Kidney (tissue), 14 donors: ENCODE data around the gene TXNRD1. TPM values are rescaled to one million over a fixed set of nuclear protein-coding genes. Genes with fewer than 3 reads are reported as not detected.

Experiments used
- DNase-seq, 5 donors: peaks; one replicate each; pipeline ENCODE4 v3.0.0-alpha.2; 2013 to 2020
- FAIRE-seq: peaks from 2 replicates; lab custom pipeline; 2012; peaks lifted over from hg19 to GRCh38; lab: Jason Lieb, UNC
- H3K27ac ChIP-seq, 2 donors: one replicate each; pipeline ENCODE4 v1.7.0; 2013; ENCODE audit warnings: low read depth in 2 of 2, low read length in 2 of 2, inconsistent platforms in 1 of 2
- H3K27me3 ChIP-seq: one replicate; pipeline ENCODE4 v1.7.1; 2013; ENCODE audit warnings: low read length, inconsistent platforms; ENCODE audit not compliant: control insufficient read depth, insufficient read depth
- H3K36me3 ChIP-seq, 3 donors: one replicate each; pipeline versions ENCODE4 v1.7.0 to v1.7.1; 2013; ENCODE audit warnings: low read length in 3 of 3, control low read depth in 1 of 3, inconsistent platforms in 1 of 3; ENCODE audit not compliant: insufficient read depth in 3 of 3, control insufficient read depth in 2 of 3
- H3K4me1 ChIP-seq, 3 donors: one replicate each; pipeline versions ENCODE4 v1.7.0 to v1.7.1; 2013; ENCODE audit warnings: low read length in 3 of 3, inconsistent platforms in 1 of 3, low read depth in 1 of 3; ENCODE audit not compliant: control insufficient read depth in 2 of 3, insufficient read depth in 2 of 3
- H3K4me3 ChIP-seq, 3 donors: one replicate each; pipeline versions ENCODE4 v1.7.0 to v1.8.1; 2013; ENCODE audit warnings: low read length in 3 of 3, control low read depth in 1 of 3, inconsistent platforms in 1 of 3
- H3K9ac ChIP-seq, 3 donors: one replicate each; pipeline versions ENCODE4 v1.7.0 to v1.7.1; 2013; ENCODE audit warnings: low read length in 3 of 3, control low read depth in 1 of 3, inconsistent platforms in 1 of 3
- H3K9me3 ChIP-seq, 3 donors: one replicate each; pipeline versions ENCODE4 v1.7.0 to v1.7.1; 2013; ENCODE audit warnings: low read length in 3 of 3, control low read depth in 1 of 3, inconsistent platforms in 1 of 3; ENCODE audit not compliant: control insufficient read depth in 2 of 3, insufficient read depth in 1 of 3
- intact Hi-C: fragments of 100-400 bp; cut with DNase I; formaldehyde crosslinking; loops from one replicate; pipeline ENCODE4 v1.11.1; 2022
- polyA plus RNA-seq: library from polyadenylated mRNA; stranded (reverse); fragments of 350-450 nt; fragmentation: Illumina TruSeq; extraction: RNeasy Lipid Tissue Mini Kit (QIAGEN cat#74804); gene quantifications from one replicate; pipeline ENCODE4 v1.2.3, GENCODE V29; 2014; ENCODE audit warnings: low read depth, low replicate concordance; ENCODE audit not compliant: insufficient read depth
- total RNA-seq: library from RNA; stranded (reverse); fragmentation: NEBNext Ultra II Directional; extraction: Animal tissue kit (Norgen Biotek cat#: 25700); gene quantifications from one replicate; pipeline ENCODE4 v1.2.1, GENCODE V29; 2021
- TF ChIP-seq, protein P1 (sequence below): IDR thresholded peaks from 3 replicates; pipeline ENCODE4 v1.5.1; 2012; ENCODE audit warnings: mild to moderate bottlenecking, moderate library complexity, borderline replicate concordance; ENCODE audit not compliant: insufficient read depth; ENCODE audit errors: extremely low read depth
- donor health status: control.
- donor health status: control.
- donor health status: control.
- donor health status: control.
- donor health status: control.
- donor health status: DM: yes; HTN: yes; CAD: no.
- donor health status: Normal renal cell carcinoma (clear cell type).

The TXNRD1 gene
- total and polyA plus RNA-seq, 2 donors from 2014 or later, result 45.0 to 73.2 TPM

DNA sequence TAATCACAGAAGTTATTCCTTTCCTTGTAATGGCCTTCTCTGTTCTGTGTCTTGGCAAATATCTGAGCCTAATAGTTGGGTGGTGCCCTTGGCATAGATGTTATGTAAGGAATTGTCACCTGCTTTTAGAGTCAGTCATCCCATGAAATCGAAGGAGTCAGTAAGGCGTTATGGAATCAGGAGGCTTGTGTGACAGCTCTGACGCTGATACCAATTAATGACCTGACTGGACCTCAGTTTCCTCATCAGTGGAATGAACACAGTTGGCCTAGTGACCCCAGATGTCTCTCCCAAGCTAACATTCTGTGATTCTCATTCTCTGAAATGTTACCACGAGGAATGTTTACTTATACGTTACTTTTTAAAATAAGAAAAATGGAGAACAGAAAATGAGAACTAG, 32.1 kb downstream of the TXNRD1 start:
- Histone ChIP-seq H3K27me3 (no peaks in the 10 kb centered on the region), H3K9ac (no peak overlapping the region), H3K4me3 (no peak overlapping the region), H3K36me3 (no peaks in the 10 kb centered on the region), H3K27ac (no peak overlapping the region), H3K9me3 (no peaks in the 10 kb centered on the region), H3K4me1 (no peaks in the 10 kb centered on the region)
- DNase-seq (no peak), FAIRE-seq (no peak)
- intact Hi-C loops, result no loop called here
- TF ChIP-seq, protein P1, sequence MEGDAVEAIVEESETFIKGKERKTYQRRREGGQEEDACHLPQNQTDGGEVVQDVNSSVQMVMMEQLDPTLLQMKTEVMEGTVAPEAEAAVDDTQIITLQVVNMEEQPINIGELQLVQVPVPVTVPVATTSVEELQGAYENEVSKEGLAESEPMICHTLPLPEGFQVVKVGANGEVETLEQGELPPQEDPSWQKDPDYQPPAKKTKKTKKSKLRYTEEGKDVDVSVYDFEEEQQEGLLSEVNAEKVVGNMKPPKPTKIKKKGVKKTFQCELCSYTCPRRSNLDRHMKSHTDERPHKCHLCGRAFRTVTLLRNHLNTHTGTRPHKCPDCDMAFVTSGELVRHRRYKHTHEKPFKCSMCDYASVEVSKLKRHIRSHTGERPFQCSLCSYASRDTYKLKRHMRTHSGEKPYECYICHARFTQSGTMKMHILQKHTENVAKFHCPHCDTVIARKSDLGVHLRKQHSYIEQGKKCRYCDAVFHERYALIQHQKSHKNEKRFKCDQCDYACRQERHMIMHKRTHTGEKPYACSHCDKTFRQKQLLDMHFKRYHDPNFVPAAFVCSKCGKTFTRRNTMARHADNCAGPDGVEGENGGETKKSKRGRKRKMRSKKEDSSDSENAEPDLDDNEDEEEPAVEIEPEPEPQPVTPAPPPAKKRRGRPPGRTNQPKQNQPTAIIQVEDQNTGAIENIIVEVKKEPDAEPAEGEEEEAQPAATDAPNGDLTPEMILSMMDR, result no peak

- TF ChIP-seq, protein P1, result no peak
Observed at GRCh38 chr12:104248444-104248843, 32.9 kb downstream of the TXNRD1 start.

GRCh38 chr12:104249017-104249416, 33.4 kb downstream of the TXNRD1 start:
- Histone ChIP-seq H3K4me3 (no peak overlapping the region), H3K9ac (no peak overlapping the region), H3K4me1 (no peaks in the 10 kb centered on the region), H3K9me3 (no peaks in the 10 kb centered on the region), H3K27me3 (no peaks in the 10 kb centered on the region), H3K36me3 (no peaks in the 10 kb centered on the region), H3K27ac (no peak overlapping the region)
- TF ChIP-seq, protein P1, result no peak
- intact Hi-C loops, result no loop called here
- DNase-seq, result no peak
- no peak for FAIRE-seq

More at GRCh38 chr12:104248444-104248843, 32.9 kb downstream of the TXNRD1 start:
- intact Hi-C loops, result no loop called here
- Histone ChIP-seq H3K4me1 (no peaks in the 10 kb centered on the region), H3K27ac (no peak overlapping the region), H3K4me3 (no peak overlapping the region), H3K9me3 (no peaks in the 10 kb centered on the region), H3K9ac (no peak overlapping the region), H3K36me3 (no peaks in the 10 kb centered on the region), H3K27me3 (no peaks in the 10 kb centered on the region)
- FAIRE-seq (no peak), DNase-seq (no peak)

- Histone ChIP-seq H3K27ac (no peak overlapping the region), H3K27me3 (no peaks in the 10 kb centered on the region), H3K4me3 (no peak overlapping the region), H3K9me3 (no peaks in the 10 kb centered on the region), H3K36me3 (no peaks in the 10 kb centered on the region), H3K9ac (no peak overlapping the region), H3K4me1 (no peaks in the 10 kb centered on the region)
- FAIRE-seq, result no peak
- TF ChIP-seq, protein P1, result no peak
- intact Hi-C loops, result no loop called here
- DNase-seq, result no peak
Observed at GRCh38 chr12:104249898-104250297, 34.3 kb downstream of the TXNRD1 start.
